ENCODE data around the gene INAVA. TPM values are rescaled to one million over a fixed set of nuclear protein-coding genes. Genes with fewer than 3 reads are reported as not detected.
"Not testable (repeated sequence)": the region's sequence is repeated elsewhere in the genome, so short reads cannot be mapped to it uniquely, and the experiment has no call there.

Gene INAVA
- polyA plus RNA-seq, 4 donors = 31.7 to 43.1 (median 37.2) TPM

- DNase-seq (ENCODE audit: low read depth in 4 of 4, low spot score in 2 of 4) = no peak
These were observed 64.8 kb downstream of the INAVA start for GRCh38 chr1:200959411-200959921.

GRCh38 chr1:200960236-200960947 lies 65.7 kb downstream of the INAVA start:
- DNase-seq (ENCODE audit: low read depth in 4 of 4, low spot score in 2 of 4) = no peak

- no peak for DNase-seq (ENCODE audit: low read depth in 4 of 4, low spot score in 2 of 4)
These were observed 66.2 kb downstream of the INAVA start for GRCh38 chr1:200960948-200961340.

- not testable (repeated sequence) for DNase-seq (ENCODE audit: low read depth in 4 of 4, low spot score in 2 of 4)
These were observed 67.5 kb downstream of the INAVA start for GRCh38 chr1:200962151-200962550.

GRCh38 chr1:200962631-200963030 lies 67.9 kb downstream of the INAVA start:
- DNase-seq (ENCODE audit: low read depth in 4 of 4, low spot score in 2 of 4) = no peak

DNA sequence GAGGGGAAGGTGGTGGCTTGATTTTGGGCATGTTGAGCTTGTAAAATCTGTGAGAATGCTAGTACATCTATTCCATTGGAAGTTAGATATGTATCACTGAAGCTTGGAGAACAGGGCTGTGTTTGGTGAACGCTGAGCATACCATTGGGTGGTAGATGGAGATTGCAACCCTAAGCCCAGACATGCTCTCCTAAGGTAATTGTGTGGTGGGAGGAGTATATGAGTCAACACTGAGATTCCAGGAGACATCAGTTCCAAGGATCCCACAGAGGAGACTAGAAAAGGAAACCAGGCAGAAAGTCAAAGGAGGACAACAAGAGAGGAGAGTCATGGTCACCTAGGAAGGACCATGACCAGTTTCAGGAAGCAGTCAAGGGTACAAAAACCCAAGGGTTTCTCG lies 68.4 kb downstream of the INAVA start:
- no peak for DNase-seq (ENCODE audit: low read depth in 4 of 4, low spot score in 2 of 4)

DNA sequence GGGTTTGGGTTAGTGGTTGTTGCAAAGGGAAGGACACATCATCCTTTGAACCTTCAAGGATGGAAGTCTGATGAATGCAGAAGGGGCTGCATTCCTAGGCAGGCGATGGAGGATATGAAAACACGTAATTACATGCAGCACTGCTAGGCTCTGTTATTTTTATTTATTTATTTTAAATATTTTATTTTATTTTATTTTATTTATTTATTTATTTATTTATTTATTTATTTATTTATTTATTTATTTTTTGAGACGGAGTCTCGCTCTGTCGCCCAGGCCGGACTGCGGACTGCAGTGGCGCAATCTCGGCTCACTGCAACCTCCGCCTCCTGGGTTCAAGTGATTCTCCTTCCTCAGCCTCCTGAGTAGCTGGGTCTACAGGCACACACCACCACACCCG lies 69.2 kb downstream of the INAVA start:
- DNase-seq (ENCODE audit: low read depth in 4 of 4, low spot score in 2 of 4) = not testable (repeated sequence)

Other genes with a start within 250 kb of the INAVA start
- 10 to 100 TPM; 21.4 to 37.0 (median 29.2) TPM for gene DDX59, start 225.0 kb upstream of the INAVA start, polyA plus RNA-seq (ENCODE audit: insufficient read length in 4 of 4)
- gene CAMSAP2, start 156.0 kb upstream of the INAVA start, polyA plus RNA-seq (ENCODE audit: insufficient read length in 4 of 4) = 10 to 100 TPM; 34.7 to 42.8 (median 40.6) TPM
- not detected for gene GPR25, start 21.9 kb upstream of the INAVA start, polyA plus RNA-seq (ENCODE audit: insufficient read length in 4 of 4)
- 1 to 10 TPM; 1.7 to 3.2 (median 2.7) TPM for gene KIF21B, start 128.8 kb downstream of the INAVA start, polyA plus RNA-seq (ENCODE audit: insufficient read length in 4 of 4)
- under 1 TPM; 0.32 to 0.57 (median 0.46) TPM for gene CACNA1S, start 217.5 kb downstream of the INAVA start, polyA plus RNA-seq (ENCODE audit: insufficient read length in 4 of 4)
- gene ASCL5, start 232.3 kb downstream of the INAVA start, polyA plus RNA-seq (ENCODE audit: insufficient read length in 4 of 4) = under 1 TPM in 3 of 4 donors, not detected in 1; 0.08 to 0.47 (median 0.21) TPM

Data from left renal cortex interstitium (tissue), 4 donors.